HepG2 (cell line): ENCODE results near the gene RELL2. TPM values are rescaled to one million over a fixed set of nuclear protein-coding genes. Genes with fewer than 3 reads are reported as not detected.

Experiments used
- ATAC-seq: fragments of 200-7000 bp; cut with Tn5 transposase; 3 replicates; pipeline ENCODE4 v1.9.1; 2020; ENCODE audit warnings: mild to moderate bottlenecking, moderate library complexity
- BruUV-seq: library from RNA; stranded (reverse); fragments of 400-500 nt; replicated peaks from 2 replicates; lab custom pipeline; 2021; lab: Mats Ljungman, UMichigan
- CTCF ChIA-PET: fragments of 300-600 bp; formaldehyde crosslinking; extraction: SDS; loops from one replicate; lab custom pipeline; 2021; ENCODE audit warnings: low total read pairs, inconsistent platforms, low intra/inter-chr PET ratio; lab: Yijun Ruan, JAX
- POLR2A ChIA-PET: fragments of 350-600 bp; sonication (Branson Sonifier 250); formaldehyde crosslinking; loops from one replicate; lab custom pipeline; 2020; ENCODE audit warnings: antibody characterized with exemption, inconsistent platforms; lab: Yijun Ruan, JAX
- DNase-seq: peaks from one replicate; pipeline ENCODE4 v3.0.0-alpha.2; 2015; ENCODE audit warnings: low spot score
- FAIRE-seq: peaks from 3 replicates; lab custom pipeline; 2011; peaks lifted over from hg19 to GRCh38; lab: Jason Lieb, UNC
- H2AFZ ChIP-seq: one replicate; pipeline ENCODE4 v1.6.1; 2011; ENCODE audit warnings: low read length, inconsistent platforms
- H3K27ac ChIP-seq: fragments of 300-600 bp; 3 replicates; pipeline ENCODE4 v1.8.0; 2011; ENCODE audit warnings: mixed run types, mild to moderate bottlenecking, mixed read lengths, low read length, inconsistent platforms; ENCODE audit not compliant: insufficient read depth; ENCODE audit errors: extremely low read length
- H3K27me3 ChIP-seq, 2 experiments: fragments of 200-600 bp in 1 of 2; 2 replicates in 1 of 2; 3 replicates in 1 of 2; pipeline versions ENCODE4 v1.6.0 to v1.8.0; 2011; ENCODE audit warnings: low read length in 2 of 2, mild to moderate bottlenecking in 2 of 2, moderate library complexity in 2 of 2, inconsistent platforms in 1 of 2; ENCODE audit not compliant: insufficient read depth in 2 of 2, control insufficient read depth in 1 of 2
- H3K36me3 ChIP-seq, 2 experiments: fragments of 200-600 bp in 1 of 2; replicated peaks in 1 of 2; 2 replicates in 1 of 2; 3 replicates in 1 of 2; pipeline versions ENCODE4 v1.5.1 to v1.8.0; 2011; ENCODE audit warnings: low read length in 2 of 2, inconsistent platforms in 1 of 2; ENCODE audit not compliant: insufficient read depth in 2 of 2, control insufficient read depth in 1 of 2
- H3K4me1 ChIP-seq: 2 replicates; pipeline ENCODE4 v1.5.1; 2012; ENCODE audit warnings: low read length, inconsistent platforms; ENCODE audit not compliant: insufficient read depth
- H3K4me2 ChIP-seq: 2 replicates; pipeline ENCODE4 v1.6.0; 2011; ENCODE audit warnings: low read depth, low read length, inconsistent platforms
- H3K4me3 ChIP-seq, 3 experiments: fragments of 200-600 bp in 1 of 3; sonication (generic), shearing (Covaris generic) in 1 of 3; replicated peaks in 1 of 3; 2 replicates each; pipeline ENCODE4 v1.5.1; 2011 to 2016; ENCODE audit warnings: low read length in 3 of 3, inconsistent platforms in 2 of 3, low read depth in 2 of 3, mild to moderate bottlenecking in 2 of 3, control low read depth in 1 of 3, mixed read lengths in 1 of 3; ENCODE audit not compliant: insufficient read depth in 1 of 3
- H3K79me2 ChIP-seq: one replicate; pipeline ENCODE4 v1.6.1; 2011; ENCODE audit warnings: low read length, inconsistent platforms; ENCODE audit not compliant: insufficient read depth
- H3K9ac ChIP-seq: 2 replicates; pipeline ENCODE4 v1.6.0; 2011; ENCODE audit warnings: mild to moderate bottlenecking, low read depth, low read length, inconsistent platforms; ENCODE audit not compliant: insufficient read depth
- H3K9me3 ChIP-seq: 2 replicates; pipeline ENCODE4 v1.5.1; 2012; ENCODE audit warnings: mild to moderate bottlenecking, low read length
- H4K20me1 ChIP-seq: 2 replicates; pipeline ENCODE4 v1.6.0; 2011; ENCODE audit warnings: inconsistent platforms, mild to moderate bottlenecking, low read length, moderate library complexity; ENCODE audit not compliant: insufficient read depth
- SKI ChIP-seq: fragments of 450-650 bp; IDR thresholded peaks from one replicate; pipeline ENCODE4 v1.6.1; 2018; ENCODE audit warnings: mild to moderate bottlenecking; ENCODE audit not compliant: partially characterized antibody
- WGBS: methylation state at CpG from one replicate; pipeline ENCODE4 v1.1.6; 2017; ENCODE audit warnings: low lambda C conversion rate; 5-methylcytosine and 5-hydroxymethylcytosine counted together
- in situ Hi-C: cut with HindIII; loops from 2 replicates; pipeline ENCODE4 v1.10.0; 2017; ENCODE audit warnings: low pct_unique_long_range_greater_than_20kb; ENCODE audit not compliant: extremely low pct_ligation_motif_present
- intact Hi-C: fragments of 100-400 bp; cut with micrococcal nuclease; formaldehyde crosslinking; loops from one replicate; pipeline ENCODE4 v1.10.0; 2022; ENCODE audit not compliant: unreplicated experiment
- polyA plus RNA-seq, 8 experiments: library from polyadenylated mRNA; depleted of rRNA in 3 of 8; stranded (reverse) in 7 of 8; unstranded in 1 of 8; fragments of >200 nt; fragmentation: Illumina TruSeq in 4 of 8; extraction: Trizol in 4 of 8; gene quantifications; 2 replicates each; pipeline versions ENCODE4 v1.2.1 to v1.2.3, GENCODE V29; 2011 to 2016; ENCODE audit warnings: low read depth in 4 of 8, missing spikeins in 1 of 8, mixed read lengths in 1 of 8; ENCODE audit not compliant: insufficient read depth in 1 of 8
- total RNA-seq, 5 experiments: library from RNA; depleted of rRNA; stranded (reverse); fragments of >200 nt; fragmentation: Illumina TruSeq; extraction: Trizol; gene quantifications; 2 replicates each; pipeline ENCODE4 v1.2.3, GENCODE V29; 2016; ENCODE audit warnings: low read depth in 1 of 5
- TF ChIP-seq, protein P1 (sequence below): conservative IDR thresholded peaks from 2 replicates; pipeline ENCODE4 v1.6.1; 2018; ENCODE audit warnings: missing genetic modification reagents
- TF ChIP-seq, protein P2 (sequence below): sonication (generic); formaldehyde crosslinking; conservative IDR thresholded peaks from 2 replicates; pipeline ENCODE4 v1.8.0; 2022; ENCODE audit warnings: low read depth, missing genetic modification reagents

RELL2 gene
- total and polyA plus RNA-seq, 2 of the 13 experiments (the other 11 are each of a cell fraction or from before 2014, with no cell fraction given): 6.4 to 8.3 TPM

DNA sequence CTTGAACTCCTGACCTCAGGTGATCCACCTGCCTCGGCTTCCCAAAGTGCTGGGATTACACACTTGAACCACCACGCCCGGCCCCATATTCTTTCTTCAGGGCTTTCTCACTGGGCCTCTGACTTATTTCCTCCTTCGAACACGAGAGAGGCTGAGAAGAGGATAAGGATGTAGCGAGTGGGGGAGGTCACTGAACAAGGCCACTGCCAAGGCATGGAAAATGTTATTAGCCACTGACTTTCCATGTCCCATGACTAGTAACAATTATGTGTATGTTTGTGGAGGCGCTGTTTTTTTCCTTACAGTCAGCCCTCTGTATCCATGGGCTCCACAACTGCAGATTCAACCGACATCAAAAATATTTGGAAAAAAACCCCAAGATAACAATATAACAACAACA, 26.7 kb downstream of the RELL2 start:
- POLR2A ChIA-PET: no interaction called here
- in situ Hi-C loops: no loop called here
- ATAC-seq: no peak
- 70% methylated on average over 8 of the region's 8 CpGs for WGBS
- TF ChIP-seq, protein P1, sequence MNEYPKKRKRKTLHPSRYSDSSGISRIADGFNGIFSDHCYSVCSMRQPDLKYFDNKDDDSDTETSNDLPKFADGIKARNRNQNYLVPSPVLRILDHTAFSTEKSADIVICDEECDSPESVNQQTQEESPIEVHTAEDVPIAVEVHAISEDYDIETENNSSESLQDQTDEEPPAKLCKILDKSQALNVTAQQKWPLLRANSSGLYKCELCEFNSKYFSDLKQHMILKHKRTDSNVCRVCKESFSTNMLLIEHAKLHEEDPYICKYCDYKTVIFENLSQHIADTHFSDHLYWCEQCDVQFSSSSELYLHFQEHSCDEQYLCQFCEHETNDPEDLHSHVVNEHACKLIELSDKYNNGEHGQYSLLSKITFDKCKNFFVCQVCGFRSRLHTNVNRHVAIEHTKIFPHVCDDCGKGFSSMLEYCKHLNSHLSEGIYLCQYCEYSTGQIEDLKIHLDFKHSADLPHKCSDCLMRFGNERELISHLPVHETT (CRISPR knock-in tag): no peak
- TF ChIP-seq, protein P2, sequence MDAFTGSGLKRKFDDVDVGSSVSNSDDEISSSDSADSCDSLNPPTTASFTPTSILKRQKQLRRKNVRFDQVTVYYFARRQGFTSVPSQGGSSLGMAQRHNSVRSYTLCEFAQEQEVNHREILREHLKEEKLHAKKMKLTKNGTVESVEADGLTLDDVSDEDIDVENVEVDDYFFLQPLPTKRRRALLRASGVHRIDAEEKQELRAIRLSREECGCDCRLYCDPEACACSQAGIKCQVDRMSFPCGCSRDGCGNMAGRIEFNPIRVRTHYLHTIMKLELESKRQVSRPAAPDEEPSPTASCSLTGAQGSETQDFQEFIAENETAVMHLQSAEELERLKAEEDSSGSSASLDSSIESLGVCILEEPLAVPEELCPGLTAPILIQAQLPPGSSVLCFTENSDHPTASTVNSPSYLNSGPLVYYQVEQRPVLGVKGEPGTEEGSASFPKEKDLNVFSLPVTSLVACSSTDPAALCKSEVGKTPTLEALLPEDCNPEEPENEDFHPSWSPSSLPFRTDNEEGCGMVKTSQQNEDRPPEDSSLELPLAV (CRISPR knock-in tag): no peak
- no peak for TF ChIP-seq SKI
- TF ChIP-seq, all 625 proteins: peak for 0
- Histone ChIP-seq H3K27me3 (peaks cover 0 to under 1% of the 10 kb centered on the region in 2 experiments; a peak in 1 of 5 replicates), H3K9ac (no peak overlapping the region), H3K4me1 (0 out of 2 replicates have a peak, but pooled peaks cover 4% of the 10 kb centered on the region), H3K36me3 (no peaks in the 10 kb centered on the region), H2AFZ (no peak overlapping the region), H3K9me3 (no peaks in the 10 kb centered on the region), H4K20me1 (no peaks in the 10 kb centered on the region), H3K4me3 (no peak overlapping the region), H3K4me2 (no peak overlapping the region), H3K27ac (no peak overlapping the region), H3K79me2 (no peaks in the 10 kb centered on the region)
- FAIRE-seq: no peak
- CTCF ChIA-PET: no interaction called here
- intact Hi-C loops: loop anchor here (10.0 kb wide), 1 partner anchor 481 kb away; no protein-coding TSS in a partner anchor
- BruUV-seq: no TSS peak
- no peak for DNase-seq
